ENCODE measurements around the gene RHOBTB3. TPM values are rescaled to one million over a fixed set of nuclear protein-coding genes. Genes with fewer than 3 reads are reported as not detected.

The RHOBTB3 gene, protein sequence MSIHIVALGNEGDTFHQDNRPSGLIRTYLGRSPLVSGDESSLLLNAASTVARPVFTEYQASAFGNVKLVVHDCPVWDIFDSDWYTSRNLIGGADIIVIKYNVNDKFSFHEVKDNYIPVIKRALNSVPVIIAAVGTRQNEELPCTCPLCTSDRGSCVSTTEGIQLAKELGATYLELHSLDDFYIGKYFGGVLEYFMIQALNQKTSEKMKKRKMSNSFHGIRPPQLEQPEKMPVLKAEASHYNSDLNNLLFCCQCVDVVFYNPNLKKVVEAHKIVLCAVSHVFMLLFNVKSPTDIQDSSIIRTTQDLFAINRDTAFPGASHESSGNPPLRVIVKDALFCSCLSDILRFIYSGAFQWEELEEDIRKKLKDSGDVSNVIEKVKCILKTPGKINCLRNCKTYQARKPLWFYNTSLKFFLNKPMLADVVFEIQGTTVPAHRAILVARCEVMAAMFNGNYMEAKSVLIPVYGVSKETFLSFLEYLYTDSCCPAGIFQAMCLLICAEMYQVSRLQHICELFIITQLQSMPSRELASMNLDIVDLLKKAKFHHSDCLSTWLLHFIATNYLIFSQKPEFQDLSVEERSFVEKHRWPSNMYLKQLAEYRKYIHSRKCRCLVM
- 74.3 and 75.4 TPM in 2 replicates for total RNA-seq (2012; rRNA removed)

DNA sequence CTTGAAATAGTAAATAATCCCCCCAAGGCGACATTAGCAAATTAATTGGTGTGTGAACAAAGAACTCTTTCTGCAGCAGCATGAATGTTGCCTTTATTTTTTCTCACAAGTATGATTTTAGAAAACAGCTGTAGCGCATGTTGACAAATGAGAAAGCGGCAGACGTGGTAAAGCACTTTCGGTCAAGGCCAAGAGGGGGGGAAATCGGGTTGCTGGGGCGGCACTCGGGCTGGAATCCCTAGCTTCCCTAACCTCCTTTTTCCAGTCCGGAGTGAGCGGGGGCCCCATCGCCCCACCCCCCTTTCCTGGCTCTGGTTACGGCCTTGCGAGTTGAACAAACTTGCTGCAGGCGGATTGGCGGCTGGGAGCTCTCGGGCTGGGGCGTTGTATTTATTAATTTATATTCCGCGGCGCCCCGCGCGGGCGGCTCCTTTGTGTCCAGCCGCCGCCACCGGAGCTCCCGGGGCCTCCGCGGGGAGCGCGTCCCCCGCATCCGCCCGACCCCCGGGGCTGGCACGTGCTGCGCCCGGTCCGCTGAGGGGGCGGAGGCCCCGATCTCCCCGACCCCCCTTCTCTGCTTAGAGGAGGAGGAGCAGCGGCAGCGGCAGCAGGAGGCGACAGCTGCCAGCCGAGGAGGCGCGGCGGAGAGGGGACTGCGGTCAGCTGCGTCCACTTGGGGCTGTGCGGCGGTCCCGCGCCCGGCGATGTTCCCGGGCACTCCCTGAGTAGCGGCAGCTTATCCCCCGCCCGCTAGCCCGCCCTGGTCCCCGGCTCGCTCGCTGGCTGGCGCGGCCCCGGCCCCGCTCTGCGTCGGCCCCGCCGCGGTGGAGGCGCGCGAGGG, at the start of gene RHOBTB3:
Gene RHOBTB3, plus strand, starts transcription at position 607 of the 841 bp plus-strand sequence. CDS start 347 bp downstream, outside the sequence.
- H3K36me3 ChIP-seq (ENCODE audit: insufficient read depth, low read length), result peaks cover 15% of the 10 kb centered on the region
- H3K9ac ChIP-seq (ENCODE audit: low read depth, low read length), result peak within 1 kb of the TSS; percentile 98
- H3K4me1 ChIP-seq (ENCODE audit: control insufficient read depth, insufficient read depth, low read length), result peaks cover 70% of the 10 kb centered on the region
- H3K4me3 ChIP-seq (ENCODE audit: low read length), result peak within 1 kb of the TSS; percentile 99
- H3K9me3 ChIP-seq (replicated peaks; ENCODE audit: low read length), result no peaks in the 10 kb centered on the region
- H3K4me2 ChIP-seq (ENCODE audit: low read length), result peak within 1 kb of the TSS; percentile 84
- no peaks in the 10 kb centered on the region for H3K27me3 ChIP-seq (ENCODE audit: control insufficient read depth, insufficient read depth, low read length)

GRCh38 chr5:95682891-95683290, 48.2 kb upstream of the RHOBTB3 start, which contains the start of gene SPATA9:
Gene SPATA9, minus strand, starts transcription at chr5:95682991. Its CDS starts 137 bp downstream, at chr5:95682854.
- Histone ChIP-seq H3K4me3 (ENCODE audit: low read length) (no peak within 1 kb of the TSS), H3K27me3 (ENCODE audit: control insufficient read depth, insufficient read depth, low read length) (no peaks in the 10 kb centered on the region), H3K9ac (ENCODE audit: low read depth, low read length) (no peak within 1 kb of the TSS), H3K9me3 (replicated peaks; ENCODE audit: low read length) (no peaks in the 10 kb centered on the region), H3K4me2 (ENCODE audit: low read length) (no peak within 1 kb of the TSS), H3K4me1 (ENCODE audit: control insufficient read depth, insufficient read depth, low read length) (no peaks in the 10 kb centered on the region), H3K36me3 (ENCODE audit: insufficient read depth, low read length) (no peaks in the 10 kb centered on the region)

- Histone ChIP-seq H3K4me2 (ENCODE audit: low read length) (no peak overlapping the region), H3K36me3 (ENCODE audit: insufficient read depth, low read length) (no peaks in the 10 kb centered on the region), H3K9me3 (replicated peaks; ENCODE audit: low read length) (no peaks in the 10 kb centered on the region), H3K9ac (ENCODE audit: low read depth, low read length) (no peak overlapping the region), H3K27me3 (ENCODE audit: control insufficient read depth, insufficient read depth, low read length) (no peaks in the 10 kb centered on the region), H3K4me1 (ENCODE audit: control insufficient read depth, insufficient read depth, low read length) (no peaks in the 10 kb centered on the region), H3K4me3 (ENCODE audit: low read length) (no peak overlapping the region)
These were observed 46.8 kb upstream of the RHOBTB3 start for GRCh38 chr5:95684361-95684760.

- Histone ChIP-seq H3K9me3 (replicated peaks; ENCODE audit: low read length) (no peaks in the 10 kb centered on the region), H3K27me3 (ENCODE audit: control insufficient read depth, insufficient read depth, low read length) (no peaks in the 10 kb centered on the region), H3K4me1 (ENCODE audit: control insufficient read depth, insufficient read depth, low read length) (no peaks in the 10 kb centered on the region), H3K4me3 (ENCODE audit: low read length) (no peak overlapping the region), H3K4me2 (ENCODE audit: low read length) (no peak overlapping the region), H3K36me3 (ENCODE audit: insufficient read depth, low read length) (no peaks in the 10 kb centered on the region), H3K9ac (ENCODE audit: low read depth, low read length) (no peak overlapping the region)
These were observed 44.5 kb upstream of the RHOBTB3 start for GRCh38 chr5:95686651-95687050.

GRCh38 chr5:95689680-95690079, 41.5 kb upstream of the RHOBTB3 start:
- Histone ChIP-seq H3K4me1 (ENCODE audit: control insufficient read depth, insufficient read depth, low read length) (no peaks in the 10 kb centered on the region), H3K36me3 (ENCODE audit: insufficient read depth, low read length) (no peaks in the 10 kb centered on the region), H3K9ac (ENCODE audit: low read depth, low read length) (no peak overlapping the region), H3K9me3 (replicated peaks; ENCODE audit: low read length) (no peaks in the 10 kb centered on the region), H3K27me3 (ENCODE audit: control insufficient read depth, insufficient read depth, low read length) (no peaks in the 10 kb centered on the region), H3K4me3 (ENCODE audit: low read length) (no peak overlapping the region), H3K4me2 (ENCODE audit: low read length) (no peak overlapping the region)

GRCh38 chr5:95690333-95690732, 40.8 kb upstream of the RHOBTB3 start:
- no peaks in the 10 kb centered on the region for H3K9me3 ChIP-seq (replicated peaks; ENCODE audit: low read length)
- no peaks in the 10 kb centered on the region for H3K27me3 ChIP-seq (ENCODE audit: control insufficient read depth, insufficient read depth, low read length)
- H3K4me1 ChIP-seq (ENCODE audit: control insufficient read depth, insufficient read depth, low read length), result no peaks in the 10 kb centered on the region
- H3K36me3 ChIP-seq (ENCODE audit: insufficient read depth, low read length), result no peaks in the 10 kb centered on the region
- no peak overlapping the region for H3K9ac ChIP-seq (ENCODE audit: low read depth, low read length)
- no peak overlapping the region for H3K4me3 ChIP-seq (ENCODE audit: low read length)
- no peak overlapping the region for H3K4me2 ChIP-seq (ENCODE audit: low read length)

DNA sequence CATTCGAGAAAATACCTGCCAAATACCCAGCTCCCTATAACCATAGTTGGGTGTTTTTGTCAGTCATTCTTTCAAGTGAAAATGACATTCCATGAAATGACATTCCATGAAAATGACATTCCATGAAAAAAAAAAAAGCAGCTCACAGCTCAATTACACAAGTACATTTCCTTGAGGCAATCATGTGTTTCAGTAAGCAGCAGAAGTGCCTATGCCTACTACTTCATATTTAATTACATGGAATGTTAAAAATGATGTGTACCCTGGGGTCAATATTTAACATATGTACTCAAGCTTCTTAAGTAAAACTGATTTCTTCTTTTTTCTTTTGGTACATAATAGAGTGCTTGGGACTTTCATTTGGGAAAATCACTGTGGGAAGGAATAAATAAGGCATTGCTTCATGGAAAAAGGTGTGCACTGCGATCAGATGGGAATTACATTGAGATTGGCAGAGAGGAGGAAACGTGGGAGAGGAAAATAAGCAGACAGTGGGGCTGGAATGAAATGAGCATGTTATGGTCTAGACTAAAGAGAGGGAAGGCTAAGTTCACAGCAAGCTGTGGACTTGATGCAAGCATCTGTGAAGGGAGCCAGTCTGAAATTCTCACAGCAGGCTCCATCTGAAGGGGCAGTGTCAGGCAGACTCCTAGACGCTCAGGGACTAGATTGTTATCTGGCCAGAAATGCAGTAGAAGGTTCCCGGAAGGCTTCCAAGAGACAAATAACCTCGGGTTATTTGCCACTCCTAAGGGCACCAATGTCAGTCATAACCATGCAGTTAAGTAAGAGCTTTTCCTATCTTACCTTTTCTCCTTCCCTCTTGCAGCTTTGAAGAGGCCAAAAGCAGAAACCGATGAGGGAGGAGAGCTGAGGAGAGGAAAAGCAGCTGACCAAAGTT, 33.1 kb upstream of the RHOBTB3 start:
- no peaks in the 10 kb centered on the region for H3K36me3 ChIP-seq (ENCODE audit: insufficient read depth, low read length)
- no peak overlapping the region for H3K4me2 ChIP-seq (ENCODE audit: low read length)
- no peaks in the 10 kb centered on the region for H3K4me1 ChIP-seq (ENCODE audit: control insufficient read depth, insufficient read depth, low read length)
- H3K4me3 ChIP-seq (ENCODE audit: low read length), result no peak overlapping the region
- H3K27me3 ChIP-seq (ENCODE audit: control insufficient read depth, insufficient read depth, low read length), result no peaks in the 10 kb centered on the region
- H3K9ac ChIP-seq (ENCODE audit: low read depth, low read length), result no peak overlapping the region
- no peaks in the 10 kb centered on the region for H3K9me3 ChIP-seq (replicated peaks; ENCODE audit: low read length)

DNA sequence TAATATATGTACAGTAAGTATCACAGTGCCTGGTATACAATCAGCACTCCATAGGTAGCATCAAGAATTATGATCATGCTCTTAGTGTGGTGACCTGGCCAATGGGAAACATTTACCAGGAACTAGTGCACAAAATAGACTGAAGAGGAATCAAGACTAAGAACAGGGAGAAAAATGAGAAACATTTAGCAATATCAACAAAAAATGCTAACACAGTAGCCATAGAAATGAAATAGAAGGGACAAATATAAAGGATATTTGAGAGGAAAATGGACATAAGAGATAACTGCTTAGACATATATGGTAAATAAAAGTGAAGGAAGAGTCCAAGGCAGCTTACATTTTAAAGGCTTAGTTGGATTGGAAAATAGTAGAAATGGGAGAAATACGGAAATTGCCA, 31.8 kb upstream of the RHOBTB3 start:
- no peaks in the 10 kb centered on the region for H3K9me3 ChIP-seq (replicated peaks; ENCODE audit: low read length)
- no peak overlapping the region for H3K4me3 ChIP-seq (ENCODE audit: low read length)
- H3K27me3 ChIP-seq (ENCODE audit: control insufficient read depth, insufficient read depth, low read length), result no peaks in the 10 kb centered on the region
- H3K4me2 ChIP-seq (ENCODE audit: low read length), result no peak overlapping the region
- no peaks in the 10 kb centered on the region for H3K36me3 ChIP-seq (ENCODE audit: insufficient read depth, low read length)
- no peaks in the 10 kb centered on the region for H3K4me1 ChIP-seq (ENCODE audit: control insufficient read depth, insufficient read depth, low read length)
- H3K9ac ChIP-seq (ENCODE audit: low read depth, low read length), result no peak overlapping the region

DNA sequence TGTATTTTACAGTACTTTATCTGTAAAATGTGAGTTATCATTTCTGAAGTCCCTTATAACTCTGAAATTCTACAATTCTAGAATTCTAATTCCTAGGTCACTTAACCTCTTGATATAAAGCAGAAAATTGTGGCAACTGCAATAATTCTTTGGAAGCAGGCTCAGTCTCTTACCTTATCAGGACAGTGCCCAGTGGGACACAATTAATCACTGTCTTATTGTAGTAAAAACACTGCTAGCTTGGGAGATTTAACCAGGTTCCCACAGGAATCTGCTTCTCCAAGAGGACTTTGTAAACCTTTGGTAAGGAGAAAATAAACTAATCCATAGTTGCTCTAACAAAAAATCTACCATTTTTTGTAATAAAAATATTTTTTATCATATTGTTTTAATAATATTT, 30.1 kb upstream of the RHOBTB3 start:
- Histone ChIP-seq H3K4me1 (ENCODE audit: control insufficient read depth, insufficient read depth, low read length) (no peaks in the 10 kb centered on the region), H3K9ac (ENCODE audit: low read depth, low read length) (no peak overlapping the region), H3K4me3 (ENCODE audit: low read length) (no peak overlapping the region), H3K4me2 (ENCODE audit: low read length) (no peak overlapping the region), H3K36me3 (ENCODE audit: insufficient read depth, low read length) (no peaks in the 10 kb centered on the region), H3K27me3 (ENCODE audit: control insufficient read depth, insufficient read depth, low read length) (no peaks in the 10 kb centered on the region), H3K9me3 (replicated peaks; ENCODE audit: low read length) (no peaks in the 10 kb centered on the region)

DNA sequence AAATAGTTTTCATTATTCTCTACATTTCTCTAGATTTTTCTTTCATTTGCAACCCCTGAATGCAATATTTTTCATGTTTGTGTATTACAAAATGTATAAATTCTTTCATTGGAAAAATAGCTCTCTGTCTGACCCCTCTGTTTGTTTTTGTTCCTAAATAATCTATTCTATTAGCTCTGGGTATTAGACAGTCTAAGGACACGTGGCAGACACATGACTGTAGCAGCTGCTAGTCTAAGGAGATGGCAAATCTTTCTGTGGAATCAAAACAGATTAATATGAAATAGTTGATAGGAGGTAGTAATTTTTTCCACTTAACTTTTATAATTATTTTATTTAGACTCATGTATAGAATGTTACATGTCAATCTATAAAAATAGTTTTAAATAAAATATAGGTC, 27.0 kb upstream of the RHOBTB3 start:
- no peaks in the 10 kb centered on the region for H3K27me3 ChIP-seq (ENCODE audit: control insufficient read depth, insufficient read depth, low read length)
- no peak overlapping the region for H3K4me2 ChIP-seq (ENCODE audit: low read length)
- no peaks in the 10 kb centered on the region for H3K4me1 ChIP-seq (ENCODE audit: control insufficient read depth, insufficient read depth, low read length)

More for the DNA sequence above, 27.0 kb upstream of the RHOBTB3 start:
- Histone ChIP-seq H3K9me3 (replicated peaks; ENCODE audit: low read length) (no peaks in the 10 kb centered on the region), H3K36me3 (ENCODE audit: insufficient read depth, low read length) (no peaks in the 10 kb centered on the region), H3K9ac (ENCODE audit: low read depth, low read length) (no peak overlapping the region), H3K4me3 (ENCODE audit: low read length) (no peak overlapping the region)

All from skeletal muscle satellite cell (primary cell).